ENCODE data around the gene AMH. TPM values are rescaled to one million over a fixed set of nuclear protein-coding genes. Genes with fewer than 3 reads are reported as not detected.

The AMH gene
- polyA plus RNA-seq, 1 donor (not counting 4 experiments of a cell fraction or from before 2014, with no cell fraction given): 0.07 TPM

GRCh38 chr19:2300533-2300932, 51.4 kb downstream of the AMH start:
- H3K9me3 ChIP-seq (ENCODE audit: control insufficient read depth, low read depth, low read length): no peaks in the 10 kb centered on the region
- no peak for FAIRE-seq
- dilution Hi-C loops (cut with MboI; ENCODE audit: extremely low pct_ligation_motif_present, low sequenced_read_pairs): no loop called here
- H3K27me3 ChIP-seq (ENCODE audit: control insufficient read depth, extremely low read depth, insufficient read depth, low read length): peaks cover 37% of the 10 kb centered on the region
- no peaks in the 10 kb centered on the region for H3K36me3 ChIP-seq (ENCODE audit: control insufficient read depth in 2 of 2, extremely low read depth in 1 of 2, insufficient read depth in 2 of 2, low read length in 2 of 2)
- DNase-seq (ENCODE audit: low read depth, low spot score): no peak
- TF ChIP-seq CTCF (optimal IDR thresholded peaks at IDR 0.05 in 1 of 3, IDR thresholded peaks at IDR 0.05 in 1 of 3, conservative IDR thresholded peaks at IDR 0.05 in 1 of 3; ENCODE audit: extremely low read depth in 1 of 3, insufficient read depth in 2 of 3, low read length in 3 of 3): no peak
- TF ChIP-seq EZH2 (IDR thresholded peaks at IDR 0.05; ENCODE audit: low read length): no peak
- H3K79me2 ChIP-seq (ENCODE audit: control insufficient read depth, insufficient read depth, low read length): no peaks in the 10 kb centered on the region
- H3K27ac ChIP-seq (ENCODE audit: control insufficient read depth, insufficient read depth, low read length): no peak overlapping the region
- H3K4me1 ChIP-seq (ENCODE audit: control insufficient read depth, extremely low read depth, insufficient read depth, low read length): no peaks in the 10 kb centered on the region
- H3K9ac ChIP-seq (ENCODE audit: control insufficient read depth, extremely low read depth, insufficient read depth, low read length): no peak overlapping the region
- no peaks in the 10 kb centered on the region for H3K9me1 ChIP-seq (ENCODE audit: control insufficient read depth, extremely low read depth, insufficient read depth, low read length)
- H3K4me3 ChIP-seq (ENCODE audit: control insufficient read depth in 2 of 3, extremely low read depth in 1 of 3, insufficient read depth in 2 of 3, low read depth in 1 of 3, low read length in 3 of 3): no peak overlapping the region
- H3K4me2 ChIP-seq (ENCODE audit: control insufficient read depth, extremely low read depth, insufficient read depth, low read depth, low read length): no peak overlapping the region
- H2AFZ ChIP-seq (ENCODE audit: control insufficient read depth, low read length): no peak overlapping the region
- no peaks in the 10 kb centered on the region for H4K20me1 ChIP-seq (ENCODE audit: control insufficient read depth, extremely low read depth, insufficient read depth, low read length)

Small RNA genes lying within 50 kb of the gene (small RNA-seq; reads per million reads assigned to genes)
- gene MIR1227 (ENCODE audit: insufficient read length in 3 of 3, low read depth in 3 of 3, low replicate concordance in 1 of 3): 0 reads per million in 3 experiments

Other genes starting within 250 kb of the AMH start
- gene BTBD2, start 233.6 kb upstream of the AMH start, polyA plus RNA-seq: 19.2 to 24.7 TPM (median 22.3 TPM) in 3 replicates
- gene MKNK2, start 198.1 kb upstream of the AMH start, polyA plus RNA-seq: 64.0 to 113 TPM (median 88.3 TPM) in 3 replicates
- 24.1 to 61.8 TPM (median 34.2 TPM) in 3 replicates for gene MOB3A, start 153.0 kb upstream of the AMH start, polyA plus RNA-seq
- 6.0 to 14.9 TPM (median 6.7 TPM) in 3 replicates for gene IZUMO4, start 152.4 kb upstream of the AMH start, polyA plus RNA-seq
- gene AP3D1, start 97.8 kb upstream of the AMH start, polyA plus RNA-seq: 51.1 to 108 TPM (median 56.1 TPM) in 3 replicates
- gene DOT1L, start 85.4 kb upstream of the AMH start, polyA plus RNA-seq: 3.0 to 4.6 TPM (median 3.3 TPM) in 3 replicates
- gene PLEKHJ1, start 13.0 kb upstream of the AMH start, polyA plus RNA-seq: 36.8 to 53.1 TPM (median 46.8 TPM) in 3 replicates
- gene SF3A2, start 12.5 kb upstream of the AMH start, polyA plus RNA-seq: 4.7 to 24.1 TPM (median 4.7 TPM) in 3 replicates
- gene JSRP1, start 7.1 kb downstream of the AMH start, polyA plus RNA-seq: not detected in 3 replicates
- gene PEAK3, start 32.9 kb downstream of the AMH start, polyA plus RNA-seq: not detected in 3 replicates
- not detected in 3 replicates for gene LINGO3, start 58.8 kb downstream of the AMH start, polyA plus RNA-seq
- 206 to 275 TPM (median 243 TPM) in 3 replicates for gene LSM7, start 79.3 kb downstream of the AMH start, polyA plus RNA-seq
- 9.3 to 20.9 TPM (median 13.5 TPM) in 3 replicates for gene SPPL2B, start 79.4 kb downstream of the AMH start, polyA plus RNA-seq
- gene TMPRSS9, start 110.9 kb downstream of the AMH start, polyA plus RNA-seq: not detected in 3 replicates
- gene TIMM13, start 178.3 kb downstream of the AMH start, polyA plus RNA-seq: 38.8 to 64.3 TPM (median 45.0 TPM) in 3 replicates
- 55.7 to 84.8 TPM (median 80.1 TPM) in 3 replicates for gene LMNB2, start 207.6 kb downstream of the AMH start, polyA plus RNA-seq
- 20.6 to 32.4 TPM (median 26.8 TPM) in 3 replicates for gene GADD45B, start 226.8 kb downstream of the AMH start, polyA plus RNA-seq

All from keratinocyte (primary cell).